HEK293 (cell line): ENCODE results near the gene DCHS1.

ENCODE experiments used
- BCL11A ChIP-seq: fragments of 450-650 bp; formaldehyde crosslinking; IDR thresholded peaks from 2 replicates; pipeline ENCODE4 v1.5.1; 2016; ENCODE audit warnings: low read depth, missing biosample characterization, missing genetic modification characterization
- CTCF ChIP-seq: fragments of 450-650 bp; formaldehyde crosslinking; IDR thresholded peaks from 2 replicates; pipeline ENCODE4 v1.5.1; 2016; ENCODE audit warnings: missing biosample characterization, missing genetic modification characterization
- KLF8 ChIP-seq: fragments of 450-650 bp; formaldehyde crosslinking; IDR thresholded peaks from 2 replicates; pipeline ENCODE4 v1.5.1; 2016; ENCODE audit warnings: missing biosample characterization, missing genetic modification characterization
- YY1 ChIP-seq: fragments of 450-650 bp; formaldehyde crosslinking; IDR thresholded peaks from 2 replicates; pipeline ENCODE4 v1.5.1; 2018; ENCODE audit warnings: missing biosample characterization, missing genetic modification characterization
- ZNF211 ChIP-seq: fragments of 450-650 bp; formaldehyde crosslinking; IDR thresholded peaks from 2 replicates; pipeline ENCODE4 v1.5.1; 2016; ENCODE audit warnings: low read depth, missing biosample characterization, missing genetic modification characterization
- ZNF629 ChIP-seq: fragments of 450-650 bp; formaldehyde crosslinking; IDR thresholded peaks from 2 replicates; pipeline ENCODE4 v1.5.1; 2017; ENCODE audit warnings: missing biosample characterization, missing genetic modification characterization
- ZNF843 ChIP-seq: fragments of 450-650 bp; formaldehyde crosslinking; IDR thresholded peaks from 2 replicates; pipeline ENCODE4 v1.5.1; 2016; ENCODE audit warnings: missing biosample characterization, missing genetic modification characterization

- TF ChIP-seq YY1 (tag by site-specific recombination) (no peak), ZNF211 (tag by site-specific recombination) (no peak), KLF8 (tag by site-specific recombination) (no peak), CTCF (tag by site-specific recombination) (no peak), ZNF629 (no peak), ZNF843 (tag by site-specific recombination) (no peak), BCL11A (no peak)
These were observed 7.8 kb downstream of the DCHS1 start for GRCh38 chr11:6647836-6648235.
